GM18951 (cell line): ENCODE results near the gene ATP13A2.

Experiments
- POLR2A ChIP-seq: IDR thresholded peaks from 4 replicates; pipeline ENCODE4 v1.6.1; 2011; ENCODE audit warnings: mild to moderate bottlenecking; ENCODE audit not compliant: insufficient read length, insufficient read depth; ENCODE audit errors: extremely low read depth
- in situ Hi-C: fragments of 300-500 bp; cut with MboI; formaldehyde crosslinking; loops from one replicate; pipeline ENCODE4 v1.12.0; 2022; ENCODE audit warnings: low sequenced_read_pairs, mixed read lengths, inconsistent platforms; ENCODE audit not compliant: unreplicated experiment

Gene ATP13A2

GRCh38 chr1:16986962-16987361 lies 24.8 kb downstream of the ATP13A2 start:
- no peak for TF ChIP-seq POLR2A
- in situ Hi-C loops = no loop called here

- TF ChIP-seq POLR2A = no peak
These were observed 25.2 kb downstream of the ATP13A2 start for GRCh38 chr1:16986560-16986959.

GRCh38 chr1:16986113-16986512 lies 25.6 kb downstream of the ATP13A2 start:
- TF ChIP-seq POLR2A = no peak
- in situ Hi-C loops = no loop called here

More at GRCh38 chr1:16986560-16986959, 25.2 kb downstream of the ATP13A2 start:
- in situ Hi-C loops = no loop called here

GRCh38 chr1:16984717-16985116 lies 27.0 kb downstream of the ATP13A2 start:
- in situ Hi-C loops = no loop called here
- TF ChIP-seq POLR2A = no peak

GRCh38 chr1:16983649-16984048 lies 28.1 kb downstream of the ATP13A2 start:
- in situ Hi-C loops = no loop called here
- no peak for TF ChIP-seq POLR2A

GRCh38 chr1:16982902-16983301 lies 28.8 kb downstream of the ATP13A2 start:
- no peak for TF ChIP-seq POLR2A
- in situ Hi-C loops = no loop called here

- in situ Hi-C loops = no loop called here
- no peak for TF ChIP-seq POLR2A
These were observed 30.4 kb downstream of the ATP13A2 start for GRCh38 chr1:16981269-16981849.

- no peak for TF ChIP-seq POLR2A
- in situ Hi-C loops = no loop called here
These were observed 31.1 kb downstream of the ATP13A2 start, which contains the start of gene MFAP2 for GRCh38 chr1:16980473-16981268. Gene MFAP2 (minus strand): TSS chr1:16980620. CDS start chr1:16978273, 2,347 bp downstream.

GRCh38 chr1:16979475-16980327 lies 32.0 kb downstream of the ATP13A2 start:
- no peak for TF ChIP-seq POLR2A
- in situ Hi-C loops = no loop called here

GRCh38 chr1:16978567-16979474 lies 32.9 kb downstream of the ATP13A2 start:
- TF ChIP-seq POLR2A = no peak
- in situ Hi-C loops = no loop called here

- no peak for TF ChIP-seq POLR2A
- in situ Hi-C loops = no loop called here
These were observed 33.6 kb downstream of the ATP13A2 start for GRCh38 chr1:16978139-16978538.

GRCh38 chr1:16977377-16977776 lies 34.4 kb downstream of the ATP13A2 start:
- TF ChIP-seq POLR2A = no peak
- in situ Hi-C loops = no loop called here
